DOHH2 (cell line): ENCODE results near the gene POU2F3.

Experiments
- H3F3A ChIP-seq: fragments of 200-600 bp; sonication (generic), shearing (Covaris generic); 2 replicates; pipeline ENCODE4 v1.6.0; 2016; ENCODE audit warnings: antibody characterized with exemption, mild to moderate bottlenecking; ENCODE audit not compliant: control insufficient read depth, insufficient read depth
- H3K27ac ChIP-seq: fragments of 200-600 bp; sonication (generic); 2 replicates; pipeline ENCODE4 v1.5.1; 2014; ENCODE audit warnings: low read depth, mild to moderate bottlenecking, low read length, moderate library complexity
- H3K27me3 ChIP-seq: fragments of 200-600 bp; sonication (generic); 2 replicates; pipeline ENCODE4 v1.6.1; 2014; ENCODE audit warnings: mild to moderate bottlenecking, low read length, mixed read lengths; ENCODE audit not compliant: control insufficient read depth
- H3K36me3 ChIP-seq: fragments of 200-600 bp; sonication (generic); 2 replicates; pipeline ENCODE4 v1.6.1; 2014; ENCODE audit warnings: mild to moderate bottlenecking, low read length, moderate library complexity, mixed read lengths; ENCODE audit not compliant: control insufficient read depth
- H3K4me1 ChIP-seq: fragments of 200-600 bp; sonication (generic); 2 replicates; pipeline ENCODE4 v1.6.1; 2014; ENCODE audit warnings: mild to moderate bottlenecking, low read length, mixed read lengths; ENCODE audit not compliant: control insufficient read depth
- H3K4me2 ChIP-seq: fragments of 200-600 bp; sonication (generic); 2 replicates; pipeline ENCODE4 v1.6.0; 2014; ENCODE audit warnings: mild to moderate bottlenecking, low read length, moderate library complexity
- H3K4me3 ChIP-seq: fragments of 200-600 bp; sonication (generic); 2 replicates; pipeline ENCODE4 v1.5.1; 2014; ENCODE audit warnings: mild to moderate bottlenecking, low read length, mixed read lengths
- H3K79me2 ChIP-seq: fragments of 200-600 bp; sonication (generic); 2 replicates; pipeline ENCODE4 v1.6.1; 2014; ENCODE audit warnings: mild to moderate bottlenecking, low read length, mixed read lengths; ENCODE audit not compliant: control insufficient read depth
- H3K9me2 ChIP-seq: fragments of 200-600 bp; sonication (generic); replicated peaks from 2 replicates; pipeline ENCODE4 v1.6.1; 2014; ENCODE audit warnings: mild to moderate bottlenecking, low read length, mixed read lengths; ENCODE audit not compliant: control insufficient read depth
- H3K9me3 ChIP-seq: fragments of 200-600 bp; sonication (generic); 2 replicates; pipeline ENCODE4 v1.6.1; 2014; ENCODE audit warnings: antibody characterized with exemption, low read length, mixed read lengths; ENCODE audit not compliant: control insufficient read depth, insufficient read depth
- H4K20me1 ChIP-seq: fragments of 200-600 bp; sonication (generic); 2 replicates; pipeline ENCODE4 v1.6.0; 2014; ENCODE audit warnings: low read depth, mild to moderate bottlenecking, antibody characterized with exemption, low read length, moderate library complexity; ENCODE audit not compliant: control insufficient read depth, insufficient read depth
- CTCF ChIP-seq: fragments of 200-600 bp; sonication (generic); IDR thresholded peaks from one replicate; pipeline ENCODE4 v1.5.1; 2014; ENCODE audit warnings: antibody characterized with exemption, mild to moderate bottlenecking, low read depth, low read length; ENCODE audit not compliant: poor library complexity, severe bottlenecking
- EZH2phosphoT487 ChIP-seq: fragments of 200-600 bp; sonication (generic); IDR thresholded peaks from 2 replicates; pipeline ENCODE4 v1.6.1; 2017; ENCODE audit warnings: borderline replicate concordance, mild to moderate bottlenecking, antibody characterized with exemption, low read length, moderate library complexity, mixed read lengths

The POU2F3 gene

GRCh38 chr11:120324932-120325810 is 85.2 kb downstream of the POU2F3 start, which contains the start of gene TLCD5:
TSS of gene TLCD5 (plus strand) at chr11:120325299. CDS start at chr11:120327442, 2,143 bp downstream.
- Histone ChIP-seq H3K4me3 (peak within 1 kb of the TSS; percentile 76), H3K27ac (no peak within 1 kb of the TSS), H3K4me2 (peak within 1 kb of the TSS; percentile 73)

GRCh38 chr11:120326228-120326627 is 86.3 kb downstream of the POU2F3 start:
- Histone ChIP-seq H3K4me1 (peaks cover 27% of the 10 kb centered on the region), H3K4me3 (peak overlapping the region; percentile 76), H3K27ac (no peak overlapping the region), H3K36me3 (no peaks in the 10 kb centered on the region), H3K9me3 (no peaks in the 10 kb centered on the region), H3K9me2 (no peaks in the 10 kb centered on the region), H3K4me2 (peak overlapping the region; percentile 73), H3K79me2 (no peaks in the 10 kb centered on the region), H3F3A (peaks cover 4% of the 10 kb centered on the region), H3K27me3 (peaks cover 28% of the 10 kb centered on the region), H4K20me1 (no peaks in the 10 kb centered on the region)
- no peak for TF ChIP-seq CTCF

More at GRCh38 chr11:120324932-120325810, 85.2 kb downstream of the POU2F3 start, which contains the start of gene TLCD5:
- no peaks in the 10 kb centered on the region for H3K36me3 ChIP-seq
- peaks cover 27% of the 10 kb centered on the region for H3K4me1 ChIP-seq
- no peaks in the 10 kb centered on the region for H3K9me3 ChIP-seq
- no peaks in the 10 kb centered on the region for H4K20me1 ChIP-seq
- H3K27me3 ChIP-seq, result peaks cover 28% of the 10 kb centered on the region
- H3K9me2 ChIP-seq, result no peaks in the 10 kb centered on the region
- H3K79me2 ChIP-seq, result no peaks in the 10 kb centered on the region
- H3F3A ChIP-seq, result peaks cover 4% of the 10 kb centered on the region
- TF ChIP-seq CTCF, result no peak
- no peak; the same call in 1 of the 2 replicates for TF ChIP-seq EZH2phosphoT487

- Histone ChIP-seq H3K9me3 (no peaks in the 10 kb centered on the region), H3K27ac (no peak overlapping the region), H4K20me1 (no peaks in the 10 kb centered on the region), H3K4me3 (peak overlapping the region; percentile 76), H3K27me3 (peaks cover 28% of the 10 kb centered on the region), H3K4me2 (peak overlapping the region; percentile 73), H3K79me2 (no peaks in the 10 kb centered on the region), H3F3A (peaks cover 4% of the 10 kb centered on the region), H3K9me2 (no peaks in the 10 kb centered on the region), H3K36me3 (no peaks in the 10 kb centered on the region), H3K4me1 (peaks cover 27% of the 10 kb centered on the region)
- TF ChIP-seq EZH2phosphoT487, result no peak
- TF ChIP-seq CTCF, result no peak
These were observed 86.9 kb downstream of the POU2F3 start for GRCh38 chr11:120326845-120327281.
